Measurements from ENCODE around the gene GRIK5.
"Not testable (repeated sequence)": the region's sequence is repeated elsewhere in the genome, so short reads cannot be mapped to it uniquely, and the experiment has no call there.

Gene GRIK5

DNA sequence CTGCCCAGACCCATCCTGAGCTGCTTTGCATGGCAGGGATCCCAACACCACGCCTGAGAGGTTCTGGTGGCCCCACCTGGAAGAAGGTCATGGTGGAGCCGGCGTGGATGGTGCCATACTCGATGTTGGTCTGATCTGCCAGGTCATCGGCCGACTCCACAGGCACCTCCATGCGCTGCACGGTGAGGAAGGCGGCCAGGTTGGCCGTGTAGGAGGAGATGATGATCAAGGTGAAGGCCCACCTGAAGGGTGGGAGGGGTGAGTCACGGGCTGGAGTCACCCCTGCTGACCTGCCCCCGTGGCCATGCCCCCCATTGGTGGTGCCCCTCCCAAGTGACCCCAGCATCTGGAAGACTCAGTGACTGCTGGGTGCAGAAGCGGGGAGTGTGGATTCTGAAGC lies 63.4 kb downstream of the GRIK5 start:
- DNase-seq, result no peak

DNA sequence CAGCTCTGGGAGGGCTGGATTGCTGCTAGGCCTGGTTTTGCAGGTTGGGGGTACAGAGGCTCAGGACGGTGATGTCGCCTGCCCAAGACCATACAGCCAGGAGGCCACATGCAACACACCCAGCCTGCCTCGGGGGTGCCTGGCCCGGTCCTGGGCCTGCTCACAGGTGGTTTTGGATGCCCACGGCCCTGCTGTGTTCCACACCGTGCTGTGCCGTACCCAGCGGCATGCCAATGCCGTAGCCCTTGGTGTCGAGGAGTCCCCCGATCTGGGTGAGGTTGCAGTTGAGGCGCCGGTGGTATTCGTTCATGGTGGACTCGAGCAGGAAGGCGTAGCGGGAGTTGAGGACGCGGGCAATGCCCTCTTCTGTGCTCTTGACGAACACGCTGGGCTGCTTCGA lies 64.5 kb downstream of the GRIK5 start:
- no peak for DNase-seq

DNA sequence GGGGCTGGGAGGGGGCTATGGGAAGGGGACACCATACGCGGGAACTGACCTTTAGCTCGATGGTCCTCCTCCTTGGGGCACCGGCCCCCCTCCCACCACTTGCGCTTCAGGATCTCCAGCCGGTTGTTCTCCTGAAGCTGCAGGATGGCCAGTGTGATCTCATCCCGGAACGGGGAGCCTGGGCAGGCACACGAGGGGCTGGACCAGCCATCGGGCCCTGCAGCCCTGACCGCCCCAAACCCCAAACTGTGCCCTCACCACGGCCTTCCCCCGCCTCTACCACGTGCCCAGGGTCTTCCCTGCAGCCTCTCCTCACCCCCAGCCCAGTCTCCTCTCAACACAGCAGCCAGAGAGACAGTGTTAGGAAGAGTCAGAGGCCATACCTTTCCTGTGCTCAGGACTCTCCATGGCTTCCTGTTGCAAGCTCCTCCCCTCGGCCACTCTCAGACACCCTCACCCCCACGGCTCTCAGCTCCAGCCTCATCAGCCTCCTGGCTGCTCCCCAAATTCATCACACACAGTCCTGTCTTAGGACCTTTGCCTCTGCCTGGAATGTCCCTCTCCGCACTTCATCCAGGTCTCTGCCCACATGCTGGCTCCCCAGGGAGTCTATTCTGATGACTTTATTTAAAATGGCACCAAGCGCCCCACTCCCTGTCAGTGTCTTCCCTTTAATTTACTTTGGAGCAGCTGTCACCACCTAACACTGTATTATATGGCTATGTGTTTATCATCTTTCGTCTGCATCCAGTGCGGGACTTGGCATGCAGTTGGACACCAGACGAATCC lies 66.3 kb downstream of the GRIK5 start:
- no peak for DNase-seq

DNA sequence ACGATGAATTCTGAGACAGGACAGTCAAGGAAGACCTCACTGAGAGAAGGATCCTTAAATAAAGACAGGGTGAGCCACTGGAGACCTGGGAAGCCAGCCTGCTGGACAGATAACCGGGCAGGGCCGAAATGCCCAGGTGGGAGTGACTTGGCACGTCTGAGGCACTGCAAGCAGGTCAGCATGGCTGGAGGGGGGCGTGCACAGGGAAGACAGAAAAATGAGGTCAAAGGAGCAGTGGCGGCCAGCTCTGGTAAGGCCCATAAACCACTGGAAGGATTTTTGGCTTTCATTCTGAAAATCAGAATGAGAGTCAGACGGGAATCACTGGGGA lies 70.2 kb downstream of the GRIK5 start:
- no peak for DNase-seq

DNA sequence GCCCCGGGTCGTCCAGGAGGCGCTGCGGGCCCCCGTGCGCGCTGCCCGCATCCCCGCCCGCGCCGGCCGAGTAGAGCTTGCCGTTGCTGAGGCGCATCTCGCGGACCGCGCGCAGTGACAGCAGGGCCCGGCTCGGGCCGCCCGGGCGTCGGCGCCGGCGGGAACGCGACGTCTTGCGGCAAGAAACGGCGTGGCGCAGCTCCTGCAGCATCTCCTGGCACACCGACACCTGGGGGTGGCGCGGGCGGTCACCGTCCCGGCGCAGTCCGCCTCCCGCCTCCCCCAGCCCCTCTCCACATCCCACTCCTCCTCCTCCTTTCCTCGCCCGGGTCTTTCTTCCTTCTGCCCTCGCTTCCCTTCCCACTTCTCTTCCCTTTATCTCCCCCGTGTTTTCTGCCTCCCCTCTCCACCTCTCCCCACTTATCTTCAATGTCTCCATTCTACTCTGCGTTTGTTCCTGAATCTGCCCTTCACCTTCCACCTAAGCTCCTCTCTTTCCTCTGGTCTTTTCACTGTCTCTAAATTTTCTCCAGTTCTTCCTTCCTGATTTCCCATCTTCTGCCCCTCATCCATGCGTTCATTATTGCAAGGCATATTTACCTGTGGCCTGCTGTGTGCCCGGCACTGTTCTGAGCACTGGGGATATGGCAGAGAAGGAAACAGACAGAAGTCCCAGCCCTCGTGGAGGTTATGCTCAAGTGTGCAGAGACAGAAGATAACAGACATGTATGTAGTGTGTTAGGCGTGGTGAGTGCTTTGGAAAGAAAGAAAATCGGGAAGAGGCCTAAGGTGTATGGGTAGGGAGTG lies 70.7 kb downstream of the GRIK5 start:
- no peak for DNase-seq

DNA sequence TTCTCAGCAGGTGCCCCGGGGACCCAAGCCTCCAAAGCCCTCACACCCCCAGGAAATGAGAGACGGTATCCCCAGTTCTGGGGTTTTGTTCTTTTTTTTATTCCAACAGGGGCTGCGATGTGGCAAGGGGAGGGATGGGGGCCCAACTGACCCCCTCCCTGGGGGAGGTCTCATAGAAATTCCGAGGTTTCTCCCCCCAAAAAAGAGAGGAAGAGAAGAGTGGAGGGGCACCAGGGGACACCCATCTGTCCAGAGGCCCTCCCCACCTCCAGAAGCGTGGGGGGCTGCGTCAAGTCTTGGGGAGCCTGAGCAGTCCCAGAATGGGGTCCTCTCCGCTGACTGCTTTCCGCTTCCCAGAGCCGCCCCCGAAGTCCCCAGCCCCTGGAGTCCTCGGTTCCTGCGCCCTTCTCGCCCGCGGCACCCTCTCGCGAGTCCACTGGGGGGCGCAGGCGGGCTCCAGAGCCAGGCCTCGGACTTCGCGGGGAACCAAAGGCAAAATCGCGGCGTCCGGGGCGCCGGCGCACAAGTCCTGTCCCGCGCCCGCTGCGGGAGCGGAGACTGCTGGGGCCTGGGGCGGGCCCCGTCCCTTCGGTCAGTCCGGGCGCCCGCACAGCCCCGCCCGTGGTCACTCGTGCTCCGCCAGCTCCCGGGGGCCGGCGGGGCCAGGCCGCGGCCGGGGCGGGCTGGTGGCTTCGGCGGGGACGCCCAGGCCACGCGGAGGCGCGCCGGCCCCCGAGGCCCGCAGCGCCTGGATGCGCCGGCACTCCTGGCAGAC lies 71.6 kb downstream of the GRIK5 start:
- no peak for DNase-seq

DNA sequence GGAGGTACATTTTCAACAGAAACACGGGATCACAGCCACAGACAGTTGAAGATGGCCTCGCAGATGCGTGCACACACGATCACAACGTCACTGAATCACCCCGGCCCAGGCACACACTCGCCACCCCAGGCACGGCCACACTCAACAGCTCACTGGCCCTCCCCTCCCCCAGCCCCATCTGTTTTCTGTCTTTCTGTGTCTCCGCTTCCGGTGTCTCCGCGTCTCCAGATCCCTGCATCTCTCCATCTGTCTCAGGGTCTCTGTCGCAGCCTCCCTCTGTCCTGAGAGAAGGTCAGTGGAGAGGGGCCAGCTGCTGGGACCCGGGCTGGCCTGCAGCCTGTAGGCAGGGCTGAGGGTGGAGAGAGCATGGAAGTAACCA lies 72.2 kb downstream of the GRIK5 start:
- DNase-seq, result no peak

DNA sequence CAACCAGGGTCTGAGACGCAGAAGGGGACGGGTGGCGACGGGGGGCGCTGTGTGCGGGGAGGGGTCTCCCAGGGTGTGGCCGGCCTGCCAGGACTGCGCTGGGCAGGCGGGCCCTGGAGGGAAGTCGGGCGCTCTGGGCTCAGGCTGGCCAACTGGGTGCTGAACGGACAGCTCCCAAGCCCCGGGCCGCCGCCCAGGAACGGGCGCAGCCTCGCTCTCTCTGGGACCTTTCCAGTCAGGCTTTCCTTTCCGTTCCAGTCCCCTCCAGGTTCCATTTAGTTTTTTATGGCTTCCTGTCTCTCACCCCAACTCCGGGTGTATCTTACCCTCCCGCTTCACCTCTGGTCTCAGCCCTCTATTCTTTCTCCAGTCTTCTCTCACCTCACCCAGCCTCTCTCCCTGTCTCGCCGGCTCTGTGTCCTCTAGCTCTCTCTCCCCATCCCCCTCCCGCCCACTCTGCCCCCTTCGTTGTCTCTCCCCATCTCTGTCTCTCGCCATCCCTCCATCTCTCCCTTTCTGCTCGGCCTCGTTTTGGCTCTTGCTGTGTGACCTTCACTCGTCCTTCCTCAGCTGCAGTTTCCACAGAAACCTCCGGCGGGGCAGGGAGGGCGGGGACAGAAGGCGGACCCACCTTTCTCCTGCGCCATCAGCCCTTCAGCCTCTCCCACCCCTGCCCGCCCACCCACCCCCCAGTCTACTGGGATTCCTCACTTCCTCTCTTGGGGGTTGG lies 72.7 kb downstream of the GRIK5 start:
- no peak for DNase-seq

DNA sequence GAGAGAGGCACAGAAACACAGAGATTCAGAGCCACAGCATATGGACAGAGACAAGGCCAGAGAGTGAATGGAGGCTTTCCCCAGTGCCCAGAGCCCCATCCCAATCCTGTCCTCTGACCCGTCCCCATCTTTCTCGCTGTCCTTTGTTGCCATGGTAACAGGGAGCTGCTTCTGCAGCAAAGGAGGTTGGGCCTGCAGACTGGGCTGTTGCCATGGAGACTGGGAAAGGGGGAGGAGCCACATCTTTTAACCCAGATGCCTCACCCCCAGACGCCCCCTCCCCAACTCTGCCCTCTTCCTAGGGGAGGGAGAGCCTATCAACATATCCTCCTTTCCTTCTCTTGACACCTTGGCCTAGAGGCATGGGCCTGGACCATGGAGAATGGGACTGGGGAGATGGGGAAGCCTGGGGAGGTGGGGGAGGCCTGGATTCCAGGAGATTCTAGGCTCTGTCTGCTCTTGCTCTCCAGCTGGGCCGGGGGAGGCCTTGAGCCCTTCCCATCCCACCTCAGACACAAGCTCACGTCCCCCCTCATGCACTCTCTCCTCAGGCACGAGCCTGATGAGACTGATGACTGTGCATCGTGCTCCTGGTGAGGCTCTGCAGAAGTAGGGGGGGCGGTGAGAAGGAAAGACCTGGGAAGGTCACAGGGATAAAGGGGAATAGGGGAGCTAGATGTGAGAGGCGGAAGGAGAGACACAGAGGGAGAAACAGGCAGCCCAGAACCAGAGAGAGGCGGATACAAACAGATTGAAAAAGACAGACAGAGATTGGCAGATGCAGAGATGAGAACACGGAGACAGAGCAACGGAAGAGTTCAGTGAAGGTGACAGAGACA lies 73.8 kb downstream of the GRIK5 start:
- no peak for DNase-seq

DNA sequence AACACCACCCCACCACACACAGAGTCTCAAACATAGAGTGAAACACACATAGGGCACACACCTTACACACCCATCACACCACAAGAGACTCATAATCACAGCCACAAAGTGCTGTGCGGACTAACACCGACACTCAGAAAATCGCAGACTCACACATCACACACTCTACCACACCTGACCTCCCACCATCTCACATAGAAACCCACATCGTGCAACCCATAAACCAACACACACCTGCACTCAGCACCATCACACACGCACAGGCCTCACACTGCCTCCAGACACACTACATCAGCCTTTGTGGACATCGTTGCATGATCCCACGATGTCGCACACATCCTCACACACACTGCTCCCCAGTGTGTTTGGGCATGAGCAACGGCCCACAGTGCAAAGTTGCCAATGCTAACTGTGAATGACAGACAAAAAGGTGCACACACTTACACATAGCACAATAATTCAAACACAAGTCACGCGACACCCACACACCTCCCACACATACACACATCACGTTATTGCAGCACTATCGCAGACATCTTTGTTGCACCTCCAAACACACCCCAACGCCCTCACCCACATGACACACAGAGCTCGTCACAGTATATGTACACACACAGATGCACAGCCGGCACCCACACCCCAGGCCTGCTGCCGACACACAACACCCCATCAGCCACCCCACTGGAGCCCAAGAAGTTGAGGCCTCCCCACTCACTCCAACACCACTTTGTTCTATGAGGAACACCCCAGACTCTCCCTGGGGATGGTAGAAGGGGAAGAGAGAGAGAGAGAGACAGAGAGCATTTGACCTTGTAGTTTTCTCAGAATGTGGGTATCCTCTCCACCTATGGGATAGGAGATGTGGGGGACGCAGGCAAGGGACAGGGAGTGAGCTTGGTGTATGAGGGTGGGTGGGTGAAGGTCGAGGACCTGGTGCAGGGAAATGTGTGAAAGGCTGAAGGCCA lies 74.7 kb downstream of the GRIK5 start:
- no peak for DNase-seq

DNA sequence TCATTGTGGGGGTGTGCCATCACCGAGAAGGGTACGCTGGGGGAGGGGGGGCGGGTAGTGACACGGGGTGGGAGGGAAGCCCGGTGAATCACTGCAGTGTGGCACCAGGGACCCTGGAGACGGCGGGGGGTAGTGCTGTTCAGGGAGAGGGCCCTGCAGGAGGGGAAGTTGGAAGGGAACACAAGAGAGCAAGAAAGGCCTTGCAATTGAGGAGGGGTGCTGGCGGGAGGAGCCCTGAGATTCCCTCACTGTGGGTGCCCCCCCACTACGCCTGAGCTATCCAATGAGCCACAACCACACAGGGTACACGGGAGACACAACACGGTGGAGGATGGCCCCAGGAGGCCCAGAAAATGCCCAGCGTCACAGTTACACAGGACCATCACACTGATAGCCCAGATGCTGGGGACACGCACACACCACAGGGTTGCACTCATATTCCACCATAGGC lies 75.5 kb downstream of the GRIK5 start:
- no peak for DNase-seq

DNA sequence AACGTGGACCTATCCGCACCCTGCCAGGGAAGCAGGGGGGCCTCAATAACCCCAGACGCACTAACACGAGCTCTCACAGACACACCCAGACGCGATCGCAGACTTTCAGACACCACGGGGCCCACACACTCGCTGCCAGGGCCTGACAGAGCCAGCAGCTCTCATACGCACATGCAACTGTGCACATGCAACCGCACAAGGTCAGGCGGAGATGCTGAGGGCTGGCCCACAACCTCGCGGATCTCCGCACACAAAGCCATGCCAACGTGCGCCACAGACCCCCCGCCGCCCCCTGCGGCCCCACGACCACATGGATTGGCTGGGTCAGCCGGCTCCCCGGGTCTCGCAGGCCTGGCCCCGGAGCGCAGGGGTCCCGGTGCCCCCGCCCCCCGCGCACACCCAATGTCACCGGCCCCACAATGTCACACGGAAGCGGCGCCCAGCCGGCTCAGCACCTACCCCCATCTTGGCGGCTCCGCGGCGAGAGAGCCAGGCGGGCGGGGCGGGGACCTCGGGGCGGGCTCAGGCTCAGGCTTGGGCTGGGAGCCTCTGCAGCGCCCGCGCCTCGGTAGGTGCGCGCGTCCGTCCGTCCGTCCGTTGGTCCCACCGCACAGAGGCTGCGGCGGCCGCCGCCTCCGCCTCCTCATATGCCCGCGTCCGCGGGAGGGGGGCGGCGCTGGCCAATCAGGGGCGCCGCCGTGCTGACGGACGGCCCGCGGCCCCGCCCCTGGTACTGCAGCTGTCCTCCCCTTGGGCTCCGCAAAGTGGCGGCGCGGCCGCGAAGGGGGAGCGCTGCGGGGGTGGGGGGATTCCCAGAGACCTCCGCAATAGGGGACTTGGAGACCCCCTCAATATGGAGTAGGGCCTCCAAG lies 76.2 kb downstream of the GRIK5 start, which contains the start of gene ATP1A3:
Gene ATP1A3, minus strand, starts transcription at position 619 of the 872 bp plus-strand sequence. Its CDS starts 154 bp downstream, at position 465.
- peak; percentile 69 for DNase-seq

DNA sequence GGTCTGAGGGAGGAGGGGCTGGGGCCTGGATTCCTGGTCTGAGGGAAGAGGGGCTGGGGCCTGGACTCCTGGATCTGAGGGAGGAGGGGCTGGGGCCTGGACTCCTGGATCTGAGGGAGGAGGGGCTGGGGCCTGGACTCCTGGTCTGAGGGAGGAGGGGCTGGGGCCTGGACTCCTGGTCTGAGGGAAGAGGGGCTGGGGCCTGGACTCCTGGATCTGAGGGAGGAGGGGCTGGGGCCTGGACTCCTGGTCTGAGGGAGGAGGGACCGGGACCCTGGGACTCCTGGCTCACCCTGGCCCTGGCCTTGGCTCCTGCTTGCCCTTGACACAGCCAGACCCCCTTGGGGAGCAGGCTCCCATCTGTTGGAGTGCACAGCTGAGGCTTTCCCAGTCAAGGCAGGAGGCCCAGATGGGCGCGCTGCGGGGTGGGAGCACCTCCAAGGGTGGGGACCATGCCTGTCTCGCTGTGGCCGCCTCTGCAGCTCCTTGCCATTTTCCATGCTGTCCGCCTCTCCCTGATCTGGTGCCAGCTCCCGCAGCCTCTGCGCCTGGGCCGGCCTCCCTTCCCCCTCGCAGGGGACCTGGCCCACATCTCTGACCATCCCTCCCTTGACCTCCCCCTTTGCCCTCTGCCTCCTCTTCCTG lies 78.0 kb downstream of the GRIK5 start:
- DNase-seq, result not testable (repeated sequence)

DNA sequence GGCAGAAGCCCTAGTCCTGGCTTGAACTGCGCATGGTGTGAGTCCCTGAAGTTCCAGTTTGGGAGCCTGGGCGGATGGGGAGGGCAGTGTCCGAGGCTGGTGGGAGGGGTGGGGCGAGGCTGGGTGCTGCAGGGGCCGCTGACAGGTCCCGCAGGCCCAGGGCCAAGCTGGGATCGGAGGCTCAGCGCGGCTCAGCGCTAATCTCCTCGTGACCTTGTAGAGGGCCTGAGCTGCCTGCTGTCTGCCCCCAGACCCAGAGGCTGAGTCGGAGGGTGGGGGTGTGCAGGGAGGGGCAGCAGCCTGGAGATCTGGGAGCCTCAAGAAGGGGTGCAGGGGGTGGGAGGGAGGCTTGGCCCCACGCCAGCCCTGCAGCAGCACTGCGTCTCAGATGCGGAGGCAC lies 79.0 kb downstream of the GRIK5 start:
- DNase-seq, result no peak

DNA sequence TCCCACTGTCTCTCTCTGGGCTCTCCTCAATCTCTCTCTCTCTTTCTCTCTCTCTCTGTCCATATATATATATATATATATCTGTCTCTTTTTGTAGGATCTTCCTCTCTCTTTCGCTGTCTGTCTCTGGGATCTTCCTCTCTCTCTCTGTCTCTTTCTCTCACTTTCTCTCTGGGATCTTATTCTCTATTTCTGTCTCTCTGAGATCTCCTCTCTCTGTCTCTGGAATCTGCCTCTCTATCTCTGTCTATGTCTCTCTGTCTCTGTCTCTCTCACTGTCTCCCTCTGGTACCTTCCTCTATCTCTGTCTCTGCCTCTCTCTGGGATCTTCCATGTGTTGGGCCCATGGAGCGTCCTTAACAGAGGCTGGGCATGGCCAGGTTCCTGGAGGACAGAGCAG lies 79.4 kb downstream of the GRIK5 start:
- DNase-seq, result no peak

DNA sequence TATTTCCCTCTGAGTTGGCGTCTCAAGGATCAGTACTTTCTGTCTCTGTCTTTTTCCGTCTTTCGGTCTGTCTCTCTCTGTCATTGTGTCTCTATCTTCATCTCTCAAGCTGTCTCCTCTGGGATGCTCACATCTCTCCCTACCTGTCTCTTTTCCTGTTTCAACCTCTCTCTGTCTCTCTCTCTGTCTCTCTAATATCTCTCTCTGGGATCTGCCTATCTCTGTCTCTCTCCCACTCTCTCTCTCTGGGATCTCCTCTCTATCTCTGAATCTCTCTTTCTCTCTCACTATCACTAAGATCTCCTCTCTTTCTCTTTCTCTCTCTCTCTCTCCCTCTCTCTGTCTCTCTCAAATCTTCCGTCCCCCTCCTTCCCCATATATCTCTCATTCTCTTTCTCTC lies 80.0 kb downstream of the GRIK5 start:
- DNase-seq, result no peak

DNA sequence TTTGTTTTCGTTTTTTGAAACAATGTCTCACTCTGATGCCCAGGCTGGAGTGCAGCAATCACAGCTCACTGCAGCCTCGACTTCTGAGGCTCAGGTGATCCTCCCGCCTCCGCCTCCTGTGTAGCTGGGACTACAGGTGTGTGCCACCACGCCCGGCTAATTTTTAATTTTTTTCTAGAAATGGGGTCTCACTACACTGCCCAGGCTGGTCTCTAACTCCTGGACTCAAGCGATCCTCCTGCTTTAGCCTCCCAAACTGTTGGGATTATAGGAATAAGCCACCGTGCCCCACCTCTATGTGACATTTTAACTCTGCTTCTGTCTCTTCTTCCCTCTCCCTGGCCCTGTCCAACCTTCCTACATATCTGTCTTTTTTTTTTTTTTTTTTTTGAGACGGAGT lies 81.1 kb downstream of the GRIK5 start:
- no peak for DNase-seq

DNA sequence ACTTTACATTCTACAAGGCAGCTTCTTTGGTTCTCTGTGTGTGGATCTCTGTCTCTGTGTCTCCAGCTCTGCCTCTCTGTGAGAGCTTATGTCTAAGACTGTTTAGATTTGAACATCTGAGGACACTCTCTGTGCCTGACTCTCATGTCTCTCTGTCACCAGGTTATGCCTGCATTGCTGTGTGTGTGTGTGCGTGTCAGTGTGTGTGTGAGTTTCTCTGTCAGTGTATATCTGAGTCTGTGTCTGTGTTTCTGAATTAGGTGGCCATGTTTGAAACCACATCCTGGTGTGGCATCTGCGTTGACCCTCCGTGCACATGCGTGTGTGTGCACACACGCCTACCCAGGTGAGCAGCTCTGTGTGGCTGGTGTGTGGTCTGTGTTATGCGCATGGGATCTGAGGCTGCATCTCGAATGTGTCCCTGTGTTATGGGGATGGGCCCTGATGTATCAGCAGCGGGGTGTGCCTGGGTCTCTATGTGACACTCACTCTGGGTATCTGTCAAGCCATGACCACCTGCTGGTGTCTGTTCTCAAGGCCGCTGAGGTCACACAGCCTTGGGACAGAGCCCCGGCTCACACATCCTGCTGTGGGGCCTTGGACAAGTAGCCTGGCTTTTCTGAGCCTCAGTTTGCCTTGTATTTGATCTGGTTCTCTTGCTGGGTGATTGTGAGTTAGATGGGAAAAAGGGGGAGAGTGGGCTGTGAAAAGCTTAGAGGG lies 82.7 kb downstream of the GRIK5 start:
- DNase-seq, result no peak
